Dermis blood vessel endothelial cell (primary cell): ENCODE data around the gene CLCA2. TPM values are rescaled to one million over a fixed set of nuclear protein-coding genes. Genes with fewer than 3 reads are reported as not detected.

Experiments used
- DNase-seq: peaks from one replicate; pipeline ENCODE4 v3.0.0; 2010
- total RNA-seq: library from RNA; depleted of rRNA; stranded (reverse); fragments of >200 nt; gene quantifications from 2 replicates; pipeline ENCODE4 v1.2.3, GENCODE V29; 2014

CLCA2 gene
- total RNA-seq, 1 donor from 2014 or later = under 0.01 TPM

DNA sequence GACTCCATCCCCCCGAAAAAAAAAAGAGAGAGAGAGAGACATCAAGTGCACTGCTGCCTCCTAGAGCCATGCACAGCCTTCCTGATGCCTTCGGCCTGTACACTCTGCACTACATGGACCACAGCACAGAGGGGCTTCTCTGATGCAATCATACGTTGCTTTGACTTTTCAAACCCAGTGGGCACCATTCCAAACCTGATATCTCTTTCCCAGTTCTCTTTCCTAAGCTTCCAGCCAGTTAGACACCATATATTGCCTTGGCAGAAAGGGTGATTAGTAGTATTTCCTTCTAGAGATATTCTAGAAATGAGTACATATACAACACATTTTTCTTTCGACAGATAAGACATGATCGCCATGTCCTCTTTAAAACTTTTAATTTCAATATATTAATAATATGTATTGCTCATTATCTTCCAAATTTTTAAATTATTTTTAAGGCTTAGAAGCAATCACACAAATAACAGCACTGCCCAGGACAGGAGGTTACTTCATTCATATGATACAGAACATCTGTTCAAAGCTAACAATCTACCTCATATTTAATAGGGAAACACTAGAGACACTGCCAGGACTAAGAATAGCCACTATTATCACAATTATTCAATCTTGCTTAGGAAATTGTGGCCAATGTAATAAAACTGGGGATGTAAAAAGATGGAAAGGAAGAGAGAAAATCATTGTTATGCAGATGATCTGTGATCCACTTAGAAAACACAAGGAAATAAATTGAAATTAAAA is 54.6 kb downstream of the CLCA2 start:
- DNase-seq = no peak

DNA sequence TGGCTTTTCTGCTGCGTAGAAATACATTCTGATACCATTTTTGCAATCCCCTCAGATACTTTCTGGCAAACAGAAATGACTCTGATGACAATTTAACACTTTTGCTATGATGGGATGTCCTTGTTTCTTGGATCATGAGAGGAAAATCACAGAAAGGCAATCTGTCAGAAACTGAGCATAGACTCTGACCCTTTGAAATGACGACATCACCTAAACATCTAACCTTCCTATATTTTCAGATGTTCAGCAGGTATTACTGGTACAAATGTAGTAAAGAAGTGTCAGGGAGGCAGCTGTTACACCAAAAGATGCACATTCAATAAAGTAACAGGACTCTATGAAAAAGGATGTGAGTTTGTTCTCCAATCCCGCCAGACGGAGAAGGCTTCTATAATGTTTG is 58.0 kb downstream of the CLCA2 start:
- DNase-seq = no peak

DNA sequence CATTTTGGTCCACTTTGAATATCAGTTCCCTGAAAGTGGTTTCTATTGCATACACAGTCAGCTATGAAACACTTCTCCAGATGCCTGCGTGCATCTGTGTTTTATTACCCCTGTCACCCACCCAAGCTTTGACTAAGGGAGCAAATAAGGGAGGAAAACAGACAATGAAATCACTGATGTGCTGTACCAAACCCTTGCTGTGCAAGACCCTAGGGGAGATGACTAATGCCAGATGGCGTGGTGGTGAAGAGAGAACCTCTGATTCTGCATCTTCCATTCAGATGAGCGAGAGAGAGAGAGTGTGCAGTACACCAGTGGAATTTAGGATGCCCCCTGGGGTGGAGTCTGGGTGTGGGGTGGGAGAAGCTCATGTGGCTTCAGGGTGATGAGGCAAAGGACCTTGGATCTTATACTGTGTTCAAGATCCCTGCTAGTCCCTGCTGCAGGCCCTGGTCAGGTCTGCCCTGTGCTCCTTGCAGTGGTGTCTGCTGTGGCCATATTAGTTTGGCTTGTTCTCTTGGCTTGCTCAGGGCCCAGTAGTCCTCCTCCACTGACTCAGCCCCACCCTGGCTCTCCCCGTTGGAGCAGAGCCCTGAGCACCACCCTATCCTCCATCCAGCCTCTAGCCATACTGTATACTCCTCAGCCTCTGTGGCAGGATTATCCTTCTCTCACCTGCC is 63.3 kb downstream of the CLCA2 start:
- DNase-seq = no peak

DNA sequence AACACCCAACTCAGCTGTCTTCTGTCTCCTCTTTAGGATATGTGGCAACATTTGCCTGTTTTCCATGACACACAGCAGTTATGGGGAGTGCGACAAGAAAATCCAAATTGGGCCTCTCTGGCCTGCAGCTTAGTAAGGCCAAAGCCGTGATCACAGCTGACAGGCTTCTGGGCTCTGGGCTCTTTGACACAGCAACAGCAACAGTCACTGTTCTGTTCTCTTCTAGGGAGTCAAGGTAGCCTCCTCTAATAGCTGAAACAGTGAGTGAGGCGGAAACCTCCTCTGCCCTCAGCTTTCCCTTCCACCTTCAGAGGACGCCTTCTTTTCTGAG is 63.8 kb downstream of the CLCA2 start:
- DNase-seq = no peak

DNA sequence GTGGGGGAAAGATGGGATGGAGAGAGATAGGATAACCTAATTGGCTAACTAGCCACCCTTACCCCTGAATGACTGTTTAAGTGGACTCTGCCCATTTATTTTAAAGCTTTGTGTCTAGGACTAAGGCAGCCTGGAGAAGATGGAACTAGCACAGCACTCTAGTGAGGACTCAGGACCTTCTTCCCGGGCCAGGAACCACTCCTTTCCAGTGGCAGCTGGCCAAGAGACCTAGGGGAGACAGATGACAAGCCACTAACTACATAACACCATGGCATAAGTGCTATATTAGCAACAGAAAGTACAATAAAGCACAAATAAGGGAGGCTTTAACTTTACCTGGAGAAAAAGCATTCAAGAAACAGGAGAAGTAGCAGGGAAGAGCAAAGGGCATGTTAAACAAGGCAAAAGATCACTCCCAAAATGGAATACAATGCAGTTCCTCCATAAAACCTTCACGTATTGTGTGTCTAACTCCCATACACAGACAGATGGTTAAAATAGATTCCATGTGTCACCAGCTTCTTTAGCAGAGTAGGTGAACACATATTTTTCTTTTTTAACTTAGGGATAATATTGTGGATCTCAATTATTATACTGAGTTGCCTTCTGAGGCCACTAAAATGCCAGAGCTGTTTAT is 65.4 kb downstream of the CLCA2 start:
- DNase-seq = no peak

DNA sequence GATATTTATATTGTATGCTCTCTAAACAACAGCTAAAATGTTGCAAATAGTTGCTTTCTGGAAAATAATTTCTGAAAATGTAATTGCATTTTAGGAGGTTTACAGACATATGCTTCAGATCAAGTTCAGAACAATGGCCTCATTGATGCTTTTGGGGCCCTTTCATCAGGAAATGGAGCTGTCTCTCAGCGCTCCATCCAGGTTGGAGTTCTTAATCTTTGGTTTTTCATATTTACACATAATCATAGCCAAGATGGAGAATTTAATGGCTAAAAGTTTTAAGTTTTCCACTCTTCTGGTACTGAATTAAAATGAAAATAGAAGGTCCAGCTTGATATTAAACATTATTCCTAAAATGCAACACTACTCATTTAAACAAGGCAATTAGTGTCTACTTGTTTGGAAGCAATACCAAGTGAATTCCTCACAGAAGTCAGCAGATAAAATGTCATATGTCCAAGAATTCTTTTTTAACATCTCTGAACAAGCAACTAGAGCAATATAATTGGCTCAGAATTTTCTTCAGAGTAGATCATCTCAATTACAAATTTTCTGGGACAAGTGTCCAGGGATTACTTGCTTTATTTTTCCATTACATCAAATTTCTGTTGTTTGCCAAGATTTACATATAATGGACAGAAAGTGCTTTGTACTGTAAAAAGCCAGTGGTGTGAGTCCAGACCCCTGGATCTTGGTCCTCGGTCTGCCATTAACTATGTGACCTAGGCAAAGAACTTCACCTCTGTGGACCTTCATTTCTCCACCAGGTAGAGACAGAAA is 67.4 kb downstream of the CLCA2 start:
- no peak for DNase-seq

DNA sequence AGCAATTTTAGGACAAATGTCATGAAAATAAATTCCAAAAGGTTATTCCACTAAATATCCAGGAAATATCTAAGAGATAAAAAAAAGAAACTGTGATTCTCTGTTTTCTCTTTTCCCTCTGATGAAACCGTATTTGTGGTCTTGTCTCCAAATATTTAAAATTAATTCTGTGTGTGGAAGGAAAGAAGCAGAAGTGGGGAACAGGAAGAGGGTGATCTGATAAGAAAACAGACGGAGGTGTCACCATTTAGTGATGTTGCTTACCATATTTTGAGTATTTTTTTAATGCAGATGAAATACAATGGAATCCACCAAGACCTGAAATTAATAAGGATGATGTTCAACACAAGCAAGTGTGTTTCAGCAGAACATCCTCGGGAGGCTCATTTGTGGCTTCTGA is 74.3 kb downstream of the CLCA2 start:
- DNase-seq = no peak

DNA sequence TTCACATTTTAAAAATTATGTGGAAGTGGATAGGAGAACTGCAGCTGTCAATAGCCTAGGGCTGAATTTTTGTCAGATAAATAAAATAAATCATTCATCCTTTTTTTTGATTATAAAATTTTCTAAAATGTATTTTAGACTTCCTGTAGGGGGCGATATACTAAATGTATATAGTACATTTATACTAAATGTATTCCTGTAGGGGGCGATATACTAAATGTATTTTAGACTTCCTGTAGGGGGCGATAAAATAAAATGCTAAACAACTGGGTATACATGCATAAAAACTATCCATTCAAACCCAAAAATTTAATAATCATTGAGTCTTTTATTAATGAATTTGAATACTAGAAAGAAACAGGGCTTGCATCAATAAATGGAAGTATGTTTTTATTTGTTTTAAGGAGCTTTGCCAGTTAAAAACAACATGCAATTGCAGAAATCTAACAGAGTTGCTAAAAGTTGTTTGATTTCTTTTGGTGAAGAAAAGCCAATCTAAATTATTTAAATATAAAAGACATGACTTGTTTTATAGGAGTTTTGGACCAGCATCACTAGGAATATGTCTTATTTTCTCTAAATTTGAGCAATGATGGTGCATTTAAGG is 76.1 kb downstream of the CLCA2 start:
- DNase-seq = peak; percentile 41

DNA sequence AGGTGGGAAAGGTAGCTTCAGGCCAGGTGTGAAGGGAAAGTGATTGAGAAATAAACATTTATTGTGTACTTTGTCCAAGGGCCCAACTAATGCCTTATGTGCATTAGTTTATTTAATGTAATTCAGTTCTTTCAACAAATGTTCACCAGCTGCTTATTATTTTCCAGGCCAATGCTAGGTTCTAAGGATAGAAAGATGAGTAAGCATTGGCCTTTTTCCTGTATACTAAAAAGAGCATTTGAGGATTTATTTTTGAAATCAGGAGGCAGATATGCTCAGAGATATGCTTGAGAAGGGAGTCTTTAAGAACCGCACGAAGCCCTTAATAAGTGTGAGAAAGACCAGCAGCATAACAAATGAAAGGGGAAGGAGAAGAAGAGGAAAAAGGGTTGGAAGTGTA is 76.7 kb downstream of the CLCA2 start:
- DNase-seq = no peak

DNA sequence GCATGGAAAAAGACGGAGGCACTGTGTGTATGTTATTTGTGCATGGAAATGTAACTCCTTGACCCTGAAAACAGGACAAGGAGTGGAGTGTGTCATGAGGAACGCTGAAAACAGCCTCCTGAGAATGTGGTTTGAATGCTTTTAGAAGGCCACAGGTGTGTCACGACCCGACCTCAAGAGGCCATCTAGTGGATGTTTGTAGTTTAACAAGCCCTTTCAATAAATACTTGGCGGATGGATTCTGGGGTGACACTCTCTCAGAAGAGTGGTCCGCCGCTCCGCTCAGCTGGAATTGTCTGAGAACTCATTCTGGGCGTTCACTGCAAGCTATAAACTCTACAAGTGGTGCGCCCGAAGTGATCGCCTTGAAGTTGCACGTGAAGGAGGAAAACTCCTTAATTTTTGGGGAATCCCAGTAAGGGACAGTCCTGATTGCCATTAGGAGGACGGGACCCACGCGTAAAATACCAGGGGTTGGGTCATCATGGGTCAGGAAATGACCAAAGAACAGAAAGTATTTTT is 78.2 kb downstream of the CLCA2 start:
- peak; percentile 55 for DNase-seq

DNA sequence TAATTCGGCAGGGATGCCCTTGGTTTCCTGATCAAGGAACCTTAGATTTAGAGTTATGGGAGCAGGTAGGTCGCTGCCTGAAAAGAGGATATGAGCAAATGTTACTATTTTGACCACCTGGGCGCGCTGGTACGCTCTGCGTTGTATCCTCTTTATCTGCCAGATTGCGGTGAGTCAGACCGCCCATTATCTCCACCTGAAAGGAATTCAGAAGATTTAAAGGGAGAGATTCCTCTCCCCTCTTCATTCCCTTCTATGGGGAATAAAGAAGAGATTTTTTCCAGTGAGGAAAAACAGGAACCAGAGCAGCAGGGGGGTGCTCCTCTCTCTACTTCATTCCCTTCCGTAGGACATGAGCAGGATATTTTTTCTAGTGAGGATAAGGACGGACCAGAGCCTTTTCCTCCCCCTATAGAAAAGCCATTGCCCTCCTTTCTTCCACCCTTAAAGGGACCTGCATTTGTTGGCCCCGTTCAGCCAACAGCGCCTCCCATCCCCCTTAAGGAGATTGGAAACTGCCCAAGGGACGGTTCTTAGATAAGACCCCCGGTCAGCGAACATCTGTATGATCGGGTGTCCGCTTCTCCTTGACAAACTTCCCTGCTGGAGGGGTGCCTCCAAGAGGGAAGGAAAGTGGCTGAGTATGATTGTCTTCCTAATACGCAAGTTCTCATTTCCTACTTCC is 78.9 kb downstream of the CLCA2 start:
- peak; percentile 28 for DNase-seq

DNA sequence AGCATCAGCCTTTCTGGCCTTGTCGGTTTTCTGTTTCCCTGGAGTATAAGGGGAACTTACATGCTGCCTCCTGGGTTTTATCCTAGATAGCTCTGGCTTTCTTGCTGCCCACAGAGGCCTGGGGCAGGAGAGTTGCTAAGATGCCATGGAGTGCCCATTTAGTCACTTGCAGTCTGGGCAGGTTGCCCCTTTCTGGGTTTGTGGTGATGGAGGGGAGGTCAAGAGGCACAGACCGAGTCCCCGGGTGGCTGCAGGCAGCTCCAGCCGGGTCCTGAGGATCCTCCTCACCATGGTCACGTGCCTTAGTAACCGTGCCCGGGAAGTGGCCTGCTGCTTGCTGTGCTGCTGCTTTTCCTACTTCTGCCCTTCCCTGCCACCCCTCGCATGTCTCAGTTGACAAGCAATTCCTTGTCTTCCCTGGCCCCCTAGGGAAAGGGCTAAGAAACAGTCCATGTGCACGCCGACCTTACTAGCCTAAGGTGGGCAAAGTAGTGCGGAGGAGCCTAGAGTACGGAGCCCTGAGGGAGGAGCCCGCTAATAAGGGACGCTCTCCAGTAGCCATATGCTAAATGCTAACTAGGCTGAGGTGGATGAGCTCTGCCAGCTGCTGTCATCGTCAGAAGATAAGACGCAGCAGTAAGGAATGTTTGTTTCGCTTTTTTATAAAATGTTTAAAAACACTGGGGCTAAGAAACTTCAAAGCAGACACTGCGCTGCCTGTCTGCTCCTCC is 79.6 kb downstream of the CLCA2 start:
- no peak for DNase-seq

DNA sequence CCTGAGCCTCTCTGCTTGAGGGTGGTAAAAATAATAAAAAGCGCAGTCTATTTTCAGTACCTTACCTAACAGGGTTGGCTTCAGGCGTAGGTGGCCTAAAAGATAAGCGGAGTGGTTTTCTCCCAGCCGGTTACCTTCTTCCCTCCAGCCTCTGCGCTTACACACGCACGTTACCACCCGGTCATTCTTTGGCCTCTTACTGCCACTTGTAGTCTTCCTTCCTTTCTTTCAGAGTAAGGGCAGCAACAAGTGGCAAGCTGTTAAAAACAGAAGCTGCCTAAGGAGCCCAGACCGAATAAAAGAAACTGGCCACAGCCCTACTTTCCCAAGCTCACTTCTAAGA is 80.1 kb downstream of the CLCA2 start:
- no peak for DNase-seq

DNA sequence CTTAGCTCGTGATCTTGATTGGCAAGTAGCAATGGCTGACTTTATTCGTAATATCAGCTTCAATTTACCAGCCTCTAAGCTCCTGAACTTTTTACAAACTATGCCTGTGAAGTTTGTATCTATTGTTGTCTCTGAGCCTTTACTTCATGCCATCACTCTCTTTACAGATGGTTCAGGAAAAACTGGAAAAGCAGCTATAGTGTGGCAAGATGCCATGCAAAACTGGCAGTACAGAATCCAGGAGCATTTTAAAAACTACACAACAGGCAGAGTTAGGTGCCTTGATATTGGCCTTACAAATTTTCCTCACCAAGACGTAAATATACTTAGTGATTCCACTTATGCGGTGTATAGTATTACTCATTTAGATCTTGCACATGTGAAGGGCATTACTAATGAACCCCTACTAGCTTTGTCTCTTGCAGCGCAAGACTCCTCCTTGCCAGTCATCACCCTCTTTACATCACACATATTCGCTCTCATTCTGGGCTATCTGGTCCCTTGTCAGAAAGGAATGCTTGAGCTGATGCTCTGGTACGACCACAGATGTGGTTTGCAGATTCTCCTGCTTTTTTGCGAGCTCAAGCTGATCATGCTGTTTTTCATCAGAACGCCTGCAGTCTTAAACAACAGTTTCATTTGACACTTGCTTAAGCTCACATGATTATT is 81.1 kb downstream of the CLCA2 start:
- no peak for DNase-seq

DNA sequence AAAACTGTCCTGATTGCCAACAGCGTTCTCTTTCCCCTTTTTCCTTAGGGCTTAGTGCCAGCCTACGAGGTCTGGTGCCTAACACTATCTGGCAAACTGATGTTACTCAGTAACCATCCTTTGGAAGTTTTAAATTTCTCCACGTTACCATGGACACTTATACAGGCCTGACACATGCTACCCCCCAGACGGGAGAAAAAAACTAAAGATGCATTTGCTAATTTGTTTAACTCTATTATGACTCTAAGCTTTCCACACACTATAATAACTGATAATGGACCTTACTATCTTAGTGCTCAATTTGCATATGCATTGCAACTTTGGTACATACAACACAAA is 81.6 kb downstream of the CLCA2 start:
- no peak for DNase-seq

Other genes starting within 250 kb of the CLCA2 start
- 42.5 and 63.6 TPM in 2 replicates for gene ODF2L, start 27.8 kb upstream of the CLCA2 start, total RNA-seq
- gene CLCA1, start 44.8 kb downstream of the CLCA2 start, total RNA-seq = not detected in 2 replicates
- gene CLCA4, start 122.9 kb downstream of the CLCA2 start, total RNA-seq = not detected in 2 replicates